Activated naive CD4-positive, alpha-beta T cell treated with anti-CD3 and anti-CD28 coated beads, Interleukin-2, amount 10 ng/mL, durations not matched to agents 5 hours and 36 hours (primary cell): Measurements from ENCODE around the gene ARHGAP31. TPM values are rescaled to one million over a fixed set of nuclear protein-coding genes. Genes with fewer than 3 reads are reported as not detected.

ENCODE experiments used
- total RNA-seq, 2 experiments: library from RNA; stranded (reverse); gene quantifications; one replicate each; pipeline ENCODE4 v1.2.3, GENCODE V29; 2021

Gene ARHGAP31, protein sequence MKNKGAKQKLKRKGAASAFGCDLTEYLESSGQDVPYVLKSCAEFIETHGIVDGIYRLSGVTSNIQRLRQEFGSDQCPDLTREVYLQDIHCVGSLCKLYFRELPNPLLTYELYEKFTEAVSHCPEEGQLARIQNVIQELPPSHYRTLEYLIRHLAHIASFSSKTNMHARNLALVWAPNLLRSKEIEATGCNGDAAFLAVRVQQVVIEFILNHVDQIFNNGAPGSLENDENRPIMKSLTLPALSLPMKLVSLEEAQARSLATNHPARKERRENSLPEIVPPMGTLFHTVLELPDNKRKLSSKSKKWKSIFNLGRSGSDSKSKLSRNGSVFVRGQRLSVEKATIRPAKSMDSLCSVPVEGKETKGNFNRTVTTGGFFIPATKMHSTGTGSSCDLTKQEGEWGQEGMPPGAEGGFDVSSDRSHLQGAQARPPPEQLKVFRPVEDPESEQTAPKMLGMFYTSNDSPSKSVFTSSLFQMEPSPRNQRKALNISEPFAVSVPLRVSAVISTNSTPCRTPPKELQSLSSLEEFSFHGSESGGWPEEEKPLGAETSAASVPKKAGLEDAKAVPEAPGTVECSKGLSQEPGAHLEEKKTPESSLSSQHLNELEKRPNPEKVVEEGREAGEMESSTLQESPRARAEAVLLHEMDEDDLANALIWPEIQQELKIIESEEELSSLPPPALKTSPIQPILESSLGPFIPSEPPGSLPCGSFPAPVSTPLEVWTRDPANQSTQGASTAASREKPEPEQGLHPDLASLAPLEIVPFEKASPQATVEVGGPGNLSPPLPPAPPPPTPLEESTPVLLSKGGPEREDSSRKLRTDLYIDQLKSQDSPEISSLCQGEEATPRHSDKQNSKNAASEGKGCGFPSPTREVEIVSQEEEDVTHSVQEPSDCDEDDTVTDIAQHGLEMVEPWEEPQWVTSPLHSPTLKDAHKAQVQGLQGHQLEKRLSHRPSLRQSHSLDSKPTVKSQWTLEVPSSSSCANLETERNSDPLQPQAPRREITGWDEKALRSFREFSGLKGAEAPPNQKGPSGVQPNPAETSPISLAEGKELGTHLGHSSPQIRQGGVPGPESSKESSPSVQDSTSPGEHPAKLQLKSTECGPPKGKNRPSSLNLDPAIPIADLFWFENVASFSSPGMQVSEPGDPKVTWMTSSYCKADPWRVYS (N-terminal part only)
- total RNA-seq: 1 to 10 TPM; 1.3 to 1.5 TPM

GRCh38 chr3:119293871-119294695, at the start of gene ARHGAP31:
Gene ARHGAP31, plus strand, starts transcription at chr3:119294383. Its CDS starts 522 bp downstream, at chr3:119294905.

GRCh38 chr3:119463171-119464169, 169.3 kb downstream of the ARHGAP31 start, which contains the start of gene TMEM39A:
Gene TMEM39A, minus strand, starts transcription at chr3:119463615. Its CDS starts 1,541 bp downstream, at chr3:119462074.

Other genes starting within 250 kb of the ARHGAP31 start
- not detected for gene TEX55, start 148.2 kb upstream of the ARHGAP31 start, total RNA-seq
- not detected for gene UPK1B, start 120.8 kb upstream of the ARHGAP31 start, total RNA-seq
- 10 to 100 TPM; 16.4 to 18.3 TPM for gene B4GALT4, start 53.5 kb upstream of the ARHGAP31 start, total RNA-seq
- 10 to 100 TPM; 31.0 to 31.8 TPM for gene TMEM39A, start 169.2 kb downstream of the ARHGAP31 start, total RNA-seq
- 10 to 100 TPM; 29.6 to 32.8 TPM for gene POGLUT1, start 174.6 kb downstream of the ARHGAP31 start, total RNA-seq
- 10 to 100 TPM; 66.1 to 66.8 TPM for gene TIMMDC1, start 204.2 kb downstream of the ARHGAP31 start, total RNA-seq